Fibroblast of peridontal ligament (primary cell): ENCODE measurements around the gene SPATA18.

Experiments
- DNase-seq: peaks from one replicate; pipeline ENCODE4 v3.0.0-alpha.2; 2010; ENCODE audit errors: extremely low read depth

Gene SPATA18

GRCh38 chr4:52106191-52106590, 55.1 kb downstream of the SPATA18 start:
- no peak for DNase-seq

GRCh38 chr4:52106660-52107059, 55.6 kb downstream of the SPATA18 start:
- peak; percentile 93 for DNase-seq

- peak; percentile 60 for DNase-seq
These were observed 56.2 kb downstream of the SPATA18 start for GRCh38 chr4:52107336-52107735.

- DNase-seq, result no peak
These were observed 56.6 kb downstream of the SPATA18 start for GRCh38 chr4:52107745-52108144.

GRCh38 chr4:52110171-52110570, 59.1 kb downstream of the SPATA18 start:
- DNase-seq, result peak; percentile 81

- peak; percentile 92 for DNase-seq
These were observed 60.9 kb downstream of the SPATA18 start for GRCh38 chr4:52111995-52112394.

- no peak for DNase-seq
These were observed 61.3 kb downstream of the SPATA18 start for GRCh38 chr4:52112411-52112810.

GRCh38 chr4:52116641-52117040, 65.5 kb downstream of the SPATA18 start:
- no peak for DNase-seq

- DNase-seq, result no peak
These were observed 75.1 kb downstream of the SPATA18 start for GRCh38 chr4:52126226-52126625.

- DNase-seq, result peak; percentile 80
These were observed 75.9 kb downstream of the SPATA18 start for GRCh38 chr4:52126966-52127365.

GRCh38 chr4:52135171-52135570, 84.1 kb downstream of the SPATA18 start:
- DNase-seq, result no peak

GRCh38 chr4:52137152-52137551, 86.0 kb downstream of the SPATA18 start:
- DNase-seq, result peak; percentile 32

- DNase-seq, result no peak
These were observed 91.7 kb downstream of the SPATA18 start for GRCh38 chr4:52142816-52143215.

GRCh38 chr4:52143815-52144214, 92.7 kb downstream of the SPATA18 start:
- no peak for DNase-seq

- no peak for DNase-seq
These were observed 93.3 kb downstream of the SPATA18 start for GRCh38 chr4:52144372-52144771.
